ENCODE results near the gene DTX3L. TPM values are rescaled to one million over a fixed set of nuclear protein-coding genes. Genes with fewer than 3 reads are reported as not detected.
"Not testable (repeated sequence)": the region's sequence is repeated elsewhere in the genome, so short reads cannot be mapped to it uniquely, and the experiment has no call there.

The DTX3L gene
- total and polyA plus RNA-seq, 8 donors, result 19.2 to 75.3 (median 22.8) TPM

- ATAC-seq, result no peak
- intact Hi-C loops (cut with DNase I), result no loop called here
- Histone ChIP-seq H3K27ac (no peak overlapping the region), H3K4me1 (peaks cover 15 to 42% of the 10 kb centered on the region in 2 donors), H3K27me3 (no peaks in the 10 kb centered on the region), H3K9me3 (no peaks in the 10 kb centered on the region), H3K36me3 (peaks cover 0 to 59% of the 10 kb centered on the region in 2 donors), H3K4me3 (no peak overlapping the region)
- no peak for TF ChIP-seq CTCF (IDR thresholded peaks at IDR 0.05)
- DNase-seq, result no peak
Measured at GRCh38 chr3:122558605-122559004, 5.5 kb upstream of the DTX3L start.

- ATAC-seq (no peak), DNase-seq (no peak)
- no peak overlapping the region for H3K4me3 ChIP-seq
- intact Hi-C loops (cut with DNase I), result loop anchor here in 1 of 2 donors (5.0 kb wide), 1 partner anchor 117 kb away; no protein-coding TSS in a partner anchor
- no peaks in the 10 kb centered on the region for H3K27me3 ChIP-seq
- peaks cover 0 to 46% of the 10 kb centered on the region in 2 donors for H3K36me3 ChIP-seq
- H3K27ac ChIP-seq, result no peak overlapping the region
- TF ChIP-seq CTCF (IDR thresholded peaks at IDR 0.05), result no peak
- H3K9me3 ChIP-seq, result no peaks in the 10 kb centered on the region
- H3K4me1 ChIP-seq, result peaks cover 15 to 39% of the 10 kb centered on the region in 2 donors
Measured at GRCh38 chr3:122559906-122560305, 4.2 kb upstream of the DTX3L start.

GRCh38 chr3:122560680-122561079 is 3.5 kb upstream of the DTX3L start:
- H3K4me1 ChIP-seq, result peaks cover 15 to 47% of the 10 kb centered on the region in 2 donors
- H3K9me3 ChIP-seq, result no peaks in the 10 kb centered on the region
- ATAC-seq, result peak; percentile 32
- H3K27me3 ChIP-seq, result no peaks in the 10 kb centered on the region
- DNase-seq, result peak in 2 of 4 donors; percentile 45 to 72
- peaks cover 0 to 40% of the 10 kb centered on the region in 2 donors for H3K36me3 ChIP-seq
- H3K27ac ChIP-seq, result peak overlapping the region in 1 of 2 donors; percentile 10
- intact Hi-C loops (cut with DNase I), result loop anchor here in 1 of 2 donors (5.0 kb wide), 1 partner anchor 117 kb away; no protein-coding TSS in a partner anchor
- no peak overlapping the region for H3K4me3 ChIP-seq
- TF ChIP-seq CTCF (IDR thresholded peaks at IDR 0.05), result peak; percentile 43 to 50

GRCh38 chr3:122562923-122563716 is 1.0 kb upstream of the DTX3L start:
- H3K9me3 ChIP-seq, result no peaks in the 10 kb centered on the region
- peak overlapping the region; percentile 81 to 96 for H3K4me3 ChIP-seq
- ATAC-seq (peak; percentile 2), DNase-seq (no peak)
- peak overlapping the region; percentile 96 to 98 for H3K27ac ChIP-seq
- intact Hi-C loops (cut with DNase I), result loop anchor here in 1 of 2 donors (5.0 kb wide), 1 partner anchor 114 kb away; no protein-coding TSS in a partner anchor
- TF ChIP-seq CTCF (IDR thresholded peaks at IDR 0.05), result no peak
- H3K36me3 ChIP-seq, result peaks cover 0 to 41% of the 10 kb centered on the region in 2 donors
- H3K27me3 ChIP-seq, result no peaks in the 10 kb centered on the region
- peaks cover 15 to 72% of the 10 kb centered on the region in 2 donors for H3K4me1 ChIP-seq

GRCh38 chr3:122563717-122564025 is 467 bp upstream of the DTX3L start:
- H3K9me3 ChIP-seq, result no peaks in the 10 kb centered on the region
- intact Hi-C loops (cut with DNase I), result loop anchor here in 1 of 2 donors (5.0 kb wide), 1 partner anchor 114 kb away; no protein-coding TSS in a partner anchor
- H3K4me1 ChIP-seq, result peaks cover 15 to 77% of the 10 kb centered on the region in 2 donors
- H3K4me3 ChIP-seq, result peak overlapping the region; percentile 81 to 96
- peak; percentile 23 for ATAC-seq
- H3K27me3 ChIP-seq, result no peaks in the 10 kb centered on the region
- no peak for DNase-seq
- peak overlapping the region; percentile 96 to 98 for H3K27ac ChIP-seq
- TF ChIP-seq CTCF (IDR thresholded peaks at IDR 0.05), result no peak
- peaks cover 0 to 41% of the 10 kb centered on the region in 2 donors for H3K36me3 ChIP-seq

- DNase-seq; H3K4me3 ChIP-seq; ATAC-seq; intact Hi-C loops (cut with DNase I); H3K9me3 ChIP-seq; H3K27me3 ChIP-seq: not testable (repeated sequence)
- H3K4me1 ChIP-seq, result peaks cover 11 to 74% of the 10 kb centered on the region in 2 donors
- peaks cover 0 to 76% of the 10 kb centered on the region in 2 donors for H3K36me3 ChIP-seq
- peak overlapping the region in 1 of 2 donors; percentile 58 for H3K27ac ChIP-seq
Measured at GRCh38 chr3:122568131-122568530, 4.0 kb downstream of the DTX3L start.

All from left lung (tissue), 10 donors.